Cardiac fibroblast (primary cell): ENCODE measurements around the gene CFAP20DC.
"Not testable (repeated sequence)": the region's sequence is repeated elsewhere in the genome, so short reads cannot be mapped to it uniquely, and the experiment has no call there.

ENCODE experiments used
- DNase-seq, 2 donors: peaks; one replicate each; pipeline versions ENCODE4 v3.0.0 to v3.0.0-alpha.2; 2010; ENCODE audit warnings: low read depth in 2 of 2
- H3K4me3 ChIP-seq, 2 donors: replicated peaks in 1 of 2; 1 replicate in 1 of 2; 2 replicates in 1 of 2; pipeline ENCODE4 v1.5.1; 2011; ENCODE audit warnings: low read depth in 2 of 2, low read length in 2 of 2, mild to moderate bottlenecking in 2 of 2, moderate library complexity in 1 of 2
- CTCF ChIP-seq: IDR thresholded peaks from one replicate; pipeline ENCODE4 v1.5.1; 2011; ENCODE audit warnings: low read depth, mild to moderate bottlenecking, low read length, inconsistent platforms

The CFAP20DC gene

GRCh38 chr3:58829321-58830000 lies 220.4 kb downstream of the CFAP20DC start:
- no peak for TF ChIP-seq CTCF

GRCh38 chr3:58824777-58825176 lies 225.0 kb downstream of the CFAP20DC start:
- no peak for TF ChIP-seq CTCF
- DNase-seq = no peak
- H3K4me3 ChIP-seq = no peak overlapping the region

More at GRCh38 chr3:58829321-58830000, 220.4 kb downstream of the CFAP20DC start:
- no peak overlapping the region for H3K4me3 ChIP-seq
- no peak for DNase-seq

DNA sequence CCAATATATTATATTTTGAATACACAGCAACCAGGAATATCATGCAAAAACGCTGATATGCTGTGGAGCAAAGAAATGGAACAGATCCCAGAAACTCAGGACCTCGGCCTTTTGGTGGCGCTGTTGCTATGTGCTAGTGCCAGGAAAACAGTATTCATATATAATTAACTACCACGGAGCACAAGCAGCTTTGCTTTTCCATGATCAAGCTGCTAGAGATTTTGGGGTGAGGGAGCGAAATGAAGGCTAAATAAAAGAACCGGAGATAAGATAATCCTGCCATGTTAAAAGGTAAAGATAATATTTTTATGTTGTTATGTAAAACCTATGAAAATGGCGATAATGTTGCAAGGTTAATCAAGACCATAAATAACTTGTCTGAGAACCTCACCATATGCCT lies 225.5 kb downstream of the CFAP20DC start:
- peak; percentile 65 to 81 for DNase-seq
- H3K4me3 ChIP-seq = no peak overlapping the region
- peak; percentile 74 for TF ChIP-seq CTCF

- not testable (repeated sequence) for H3K4me3 ChIP-seq, DNase-seq
These were observed 243.1 kb downstream of the CFAP20DC start for GRCh38 chr3:58806551-58807244.

DNA sequence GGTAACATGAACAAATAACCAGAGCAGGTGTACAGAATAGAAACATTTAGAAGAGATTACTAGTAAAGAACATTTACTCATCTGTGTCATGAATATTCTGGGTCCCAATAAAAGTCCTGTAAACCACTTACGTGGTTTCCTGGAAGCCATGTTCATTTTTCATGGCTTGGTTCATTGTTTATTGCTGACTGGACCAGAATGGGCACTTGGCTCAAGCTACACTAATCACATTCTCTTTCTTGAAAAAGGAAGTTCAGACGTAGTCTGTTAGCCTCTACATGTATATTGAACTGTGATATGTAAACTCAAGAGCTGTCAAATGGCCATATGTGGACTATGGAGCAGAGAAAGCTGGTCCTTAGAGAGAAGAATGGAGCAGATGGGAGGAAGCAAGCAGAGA lies 244.9 kb downstream of the CFAP20DC start:
- H3K4me3 ChIP-seq = no peak overlapping the region
- TF ChIP-seq CTCF = no peak
- no peak for DNase-seq

DNA sequence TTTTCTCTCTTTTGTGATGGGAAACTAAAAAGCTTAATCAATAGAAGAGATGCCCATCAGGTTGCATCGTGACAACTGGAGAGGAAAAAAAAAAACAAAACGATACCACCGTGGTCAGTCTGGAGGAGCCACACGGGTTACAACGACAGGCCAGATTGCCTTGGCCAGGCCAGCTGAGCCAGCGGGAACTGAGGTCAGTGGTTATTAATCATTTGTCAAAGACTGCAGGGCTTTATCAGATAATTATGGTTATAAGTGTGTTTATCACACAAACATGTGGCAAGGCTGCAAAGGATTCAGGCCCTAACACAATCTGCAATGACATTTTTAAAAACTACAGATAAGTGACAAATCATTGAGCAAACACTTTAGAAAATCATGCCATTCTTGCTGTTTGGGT lies 248.3 kb downstream of the CFAP20DC start:
- no peak for DNase-seq
- H3K4me3 ChIP-seq = no peak overlapping the region
- no peak for TF ChIP-seq CTCF

- TF ChIP-seq CTCF = no peak
- DNase-seq = no peak
- H3K4me3 ChIP-seq = no peak overlapping the region
These were observed 248.9 kb downstream of the CFAP20DC start for GRCh38 chr3:58800940-58801339.
